HCT116 (cell line): Measurements from ENCODE around the gene NFX1. TPM values are rescaled to one million over a fixed set of nuclear protein-coding genes. Genes with fewer than 3 reads are reported as not detected.

Experiments used
- ATAC-seq: fragments of 200-7000 bp; cut with Tn5 transposase; 2 replicates; pipeline ENCODE4 v1.9.1; 2020; ENCODE audit warnings: mild to moderate bottlenecking, moderate library complexity
- BruUV-seq: library from RNA; stranded (reverse); fragments of 400-500 nt; replicated peaks from 2 replicates; lab custom pipeline; 2021; lab: Mats Ljungman, UMichigan
- CTCF ChIA-PET: fragments of 300-600 bp; sonication (Branson Sonifier 250); formaldehyde crosslinking; loops from one replicate; lab custom pipeline; 2021; ENCODE audit warnings: antibody characterized with exemption; lab: Charles Lee
- POLR2A ChIA-PET: fragments of 300-600, 350-600 bp; sonication (Branson Sonifier 250); formaldehyde crosslinking; loops from one replicate; lab custom pipeline; 2021; ENCODE audit warnings: antibody characterized with exemption; lab: Charles Lee
- RAD21 ChIA-PET, 2 experiments: fragments of 300-600 bp; sonication (Branson Sonifier 250); formaldehyde crosslinking; loops; one replicate each; lab custom pipeline; 2023; ENCODE audit warnings: low total read pairs in 2 of 2; ENCODE audit not compliant: uncharacterized antibody in 2 of 2, unreplicated experiment in 2 of 2, low non-redundant PET in 1 of 2; lab: Charles Lee
- DNase-seq: peaks from one replicate; pipeline ENCODE4 v3.0.0-alpha.2; 2010; ENCODE audit warnings: low read depth, low spot score
- H2AFZ ChIP-seq: fragments of 200-600 bp; shearing (Covaris generic), sonication (generic); 2 replicates; pipeline ENCODE4 v1.6.1; 2017; ENCODE audit warnings: low read depth, mixed run types, mixed read lengths, antibody characterized with exemption, low read length; ENCODE audit not compliant: poor library complexity, severe bottlenecking
- H3K27ac ChIP-seq: 2 replicates; pipeline ENCODE4 v1.5.1; 2012; ENCODE audit warnings: low read depth, low read length
- H3K27me3 ChIP-seq: fragments of 200-600 bp; sonication (generic); 2 replicates; pipeline ENCODE4 v1.6.1; 2016; ENCODE audit warnings: mixed run types, low read length, mixed read lengths; ENCODE audit not compliant: insufficient read depth
- H3K36me3 ChIP-seq, 2 experiments: fragments of 200-500 bp in 1 of 2; fragments of 200-600 bp in 1 of 2; sonication (Bioruptor generic) in 1 of 2; sonication (generic) in 1 of 2; 2 replicates each; pipeline versions ENCODE4 v1.5.1 to v1.6.1; 2014 to 2016; ENCODE audit warnings: low read length in 2 of 2, inconsistent platforms in 1 of 2, mixed read lengths in 1 of 2, mixed run types in 1 of 2; ENCODE audit not compliant: insufficient read depth in 2 of 2, control insufficient read depth in 1 of 2
- H3K4me1 ChIP-seq, 2 experiments: fragments of 200-600 bp in 1 of 2; sonication (generic) in 1 of 2; 2 replicates each; pipeline versions ENCODE4 v1.5.1 to v1.6.1; 2012 to 2017; ENCODE audit warnings: low read length in 2 of 2, inconsistent platforms in 1 of 2, mild to moderate bottlenecking in 1 of 2, mixed read lengths in 1 of 2, mixed run types in 1 of 2, moderate library complexity in 1 of 2; ENCODE audit not compliant: insufficient read depth in 2 of 2, control insufficient read depth in 1 of 2
- H3K4me2 ChIP-seq: fragments of 200-600 bp; sonication (generic); 2 replicates; pipeline ENCODE4 v1.6.1; 2017; ENCODE audit warnings: mixed run types, low read length, mixed read lengths
- H3K4me3 ChIP-seq, 2 experiments: fragments of 200-600 bp in 1 of 2; sonication (generic) in 1 of 2; replicated peaks in 1 of 2; 2 replicates each; pipeline ENCODE4 v1.5.1; 2011 to 2016; ENCODE audit warnings: low read length in 2 of 2, control low read depth in 1 of 2, low read depth in 1 of 2, mild to moderate bottlenecking in 1 of 2, mixed read lengths in 1 of 2, mixed run types in 1 of 2
- H3K79me2 ChIP-seq: fragments of 200-600 bp; sonication (generic); 2 replicates; pipeline ENCODE4 v1.6.1; 2017; ENCODE audit warnings: mild to moderate bottlenecking, mixed run types, low read length, moderate library complexity, mixed read lengths; ENCODE audit not compliant: insufficient read depth
- H3K9ac ChIP-seq: fragments of 200-600 bp; sonication (generic); 2 replicates; pipeline ENCODE4 v1.6.1; 2016; ENCODE audit warnings: low read length, mixed read lengths
- H3K9me2 ChIP-seq: fragments of 200-600 bp; sonication (generic), shearing (Covaris generic); 2 replicates; pipeline ENCODE4 v1.6.1; 2017; ENCODE audit warnings: mixed run types, mild to moderate bottlenecking, moderate library complexity; ENCODE audit not compliant: insufficient read depth
- H3K9me3 ChIP-seq, 2 experiments: fragments of 200-500 bp in 1 of 2; fragments of 200-600 bp in 1 of 2; sonication (Bioruptor generic) in 1 of 2; sonication (generic) in 1 of 2; 2 replicates each; pipeline ENCODE4 v1.6.1; 2014 to 2017; ENCODE audit warnings: low read length in 2 of 2, mixed read lengths in 2 of 2, inconsistent platforms in 1 of 2, low read depth in 1 of 2, mild to moderate bottlenecking in 1 of 2, mixed run types in 1 of 2, moderate library complexity in 1 of 2; ENCODE audit not compliant: control insufficient read depth in 1 of 2, insufficient read depth in 1 of 2
- H4K20me1 ChIP-seq: fragments of 200-600 bp; sonication (generic), shearing (Covaris generic); 2 replicates; pipeline ENCODE4 v1.6.1; 2017; ENCODE audit warnings: mixed run types, mild to moderate bottlenecking, moderate library complexity; ENCODE audit not compliant: insufficient read depth
- CBX3 ChIP-seq: IDR thresholded peaks from 2 replicates; pipeline ENCODE4 v1.6.1; 2012; ENCODE audit warnings: low read depth
- CTCF ChIP-seq, 3 experiments: fragments of 200-600 bp in 1 of 3; sonication (generic) in 1 of 3; IDR thresholded peaks in 2 of 3; conservative IDR thresholded peaks in 1 of 3; 2 replicates each; pipeline ENCODE4 v1.5.1; 2012 to 2017; ENCODE audit warnings: low read depth in 2 of 3, low read length in 2 of 3, antibody characterized with exemption in 1 of 3, borderline replicate concordance in 1 of 3, control low read depth in 1 of 3, mild to moderate bottlenecking in 1 of 3, mixed read lengths in 1 of 3, mixed run types in 1 of 3, moderate library complexity in 1 of 3; ENCODE audit not compliant: insufficient read depth in 1 of 3
- ELF1 ChIP-seq: IDR thresholded peaks from 2 replicates; pipeline ENCODE4 v1.6.1; 2012; ENCODE audit warnings: low read depth, borderline replicate concordance
- JUND ChIP-seq: IDR thresholded peaks from 2 replicates; pipeline ENCODE4 v1.6.1; 2012
- POLR2AphosphoS5 ChIP-seq: IDR thresholded peaks from 2 replicates; pipeline ENCODE4 v1.6.1; 2011; ENCODE audit warnings: mild to moderate bottlenecking, low read depth, low read length, moderate library complexity
- SP1 ChIP-seq: IDR thresholded peaks from 2 replicates; pipeline ENCODE4 v1.6.1; 2012; ENCODE audit warnings: low read depth
- TCF7L2 ChIP-seq: IDR thresholded peaks from 2 replicates; pipeline ENCODE4 v1.7.0; 2011; ENCODE audit warnings: borderline replicate concordance, inconsistent platforms; ENCODE audit not compliant: insufficient read depth, insufficient read length; ENCODE audit errors: extremely low read depth
- ZFX ChIP-seq: fragments of 450-650 bp; IDR thresholded peaks from 2 replicates; pipeline ENCODE4 v1.6.1; 2017
- ZNF274 ChIP-seq: fragments of 200-500 bp; sonication (Bioruptor generic); IDR thresholded peaks from 2 replicates; pipeline ENCODE4 v1.6.1; 2014; ENCODE audit warnings: mild to moderate bottlenecking, low read depth, low read length, inconsistent platforms
- intact Hi-C: fragments of 100-400 bp; cut with micrococcal nuclease; formaldehyde crosslinking; loops from 2 replicates; pipeline ENCODE4 v1.10.0; 2022
- total RNA-seq: library from RNA; stranded (reverse); gene quantifications from one replicate; pipeline ENCODE4 v1.2.1, GENCODE V29; 2021; ENCODE audit not compliant: unreplicated experiment

Gene NFX1
- total RNA-seq, 1 experiment from 2014 or later: 31.7 TPM

- TF ChIP-seq ZFX (no peak), ELF1 (no peak)
These were observed 84.4 kb downstream of the NFX1 start (continued) for GRCh38 chr9:33374634-33375237.

- TF ChIP-seq SP1 (peak; percentile 67), JUND (peak; percentile 33; the same call in 1 of the 2 replicates), ZFX (peak; percentile 14; the same call in 1 of the 2 replicates), ZNF274 (no peak), POLR2AphosphoS5 (peak; percentile 78), CTCF (IDR thresholded peaks at IDR 0.05 in 2 of 3, conservative IDR thresholded peaks at IDR 0.05 in 1 of 3; ENCODE audit: borderline replicate concordance in 1 of 3, insufficient read depth in 1 of 3, low read depth in 2 of 3, low read length in 2 of 3) (no peak; a peak in 1 of 6 replicates), CBX3 (0 out of 2 replicates have a peak, but pooled peaks have one; percentile 1), TCF7L2 (peak; percentile 29)
- no TSS peak for BruUV-seq
- POLR2A ChIA-PET: interaction anchor here (0.6 to 1.6 kb wide), 5 partner anchors 18 to 351 kb away, joined by 3 to 6 read pairs (median 5); partner anchors contain the start of genes DNAJA1, NFX1 and NOL6
- Histone ChIP-seq H3K9me3 (no peaks in the 10 kb centered on the region), H3K4me3 (peak overlapping the region; percentile 40 to 53), H3K4me1 (peaks cover 9 to 20% of the 10 kb centered on the region in 2 experiments), H3K36me3 (peaks cover 8 to 9% of the 10 kb centered on the region in 2 experiments; a peak in 2 of 4 replicates), H3K27me3 (no peaks in the 10 kb centered on the region), H3K9ac (peak overlapping the region; percentile 44), H3K79me2 (no peaks in the 10 kb centered on the region), H3K4me2 (peak overlapping the region; percentile 57), H2AFZ (peak overlapping the region; percentile 87), H3K9me2 (no peaks in the 10 kb centered on the region), H3K27ac (peak overlapping the region; percentile 67), H4K20me1 (no peaks in the 10 kb centered on the region)
- RAD21 ChIA-PET: interaction anchor here (0.8 to 2.2 kb wide), 5 partner anchors 28 to 99 kb away, joined by 3 to 8 read pairs (median 3); partner anchors contain the start of gene NOL6 (in 1 of the 2)
- DNase-seq (peak; percentile 76), ATAC-seq (peak; percentile 85)
- intact Hi-C loops: loop anchor here (1.0 kb wide), 1 partner anchor 91 kb away; no protein-coding TSS in a partner anchor
- CTCF ChIA-PET: interaction anchor here (0.7 to 4.2 kb wide), 14 partner anchors 15 to 346 kb away, joined by 3 to 41 read pairs (median 5); partner anchors contain the start of gene NOL6
These were observed 85.0 kb downstream of the NFX1 start for GRCh38 chr9:33375238-33375840.
